HG03196 (cell line): ENCODE data around the gene OPN1SW.

ENCODE experiments used
- ATAC-seq: cut with Tn5 transposase; IDR thresholded peaks from one replicate; pipeline ENCODE4 v1.9.1; 2021; ENCODE audit not compliant: unreplicated experiment

Gene OPN1SW

DNA sequence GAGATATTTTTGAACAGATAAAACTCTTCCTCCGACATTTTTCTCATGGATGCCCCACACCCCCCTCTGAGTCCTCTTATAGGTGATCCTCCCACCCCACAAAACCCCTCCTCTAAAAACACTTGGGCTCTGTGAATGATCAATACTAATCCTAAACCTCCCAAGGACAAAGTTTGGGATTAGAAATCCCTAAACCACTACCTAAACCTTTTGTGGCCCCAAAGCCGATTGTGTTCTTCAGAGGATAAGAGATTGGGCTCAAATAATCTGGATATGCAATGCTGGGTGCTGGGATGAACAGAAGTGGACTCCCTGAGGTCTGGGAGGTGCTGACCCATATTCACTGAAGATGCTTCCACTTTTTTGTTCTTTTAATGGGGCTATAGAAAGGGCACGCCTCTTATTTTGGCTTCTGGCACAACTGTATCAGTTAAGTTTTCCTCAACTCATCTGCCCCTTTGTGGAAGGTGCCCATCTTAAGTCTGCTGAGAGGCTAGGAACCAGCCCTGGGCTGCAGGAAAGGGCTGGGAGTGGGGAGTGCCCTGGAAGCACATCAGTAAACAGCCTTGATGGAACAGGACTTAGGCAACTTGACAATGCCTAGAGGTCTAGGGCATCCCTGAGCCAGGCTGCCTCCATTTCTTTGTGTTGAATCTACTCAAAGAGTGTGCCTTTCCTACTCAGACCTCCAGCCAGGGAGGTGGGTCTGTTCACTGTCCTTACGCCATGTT, at the start of gene OPN1SW:
Gene OPN1SW (minus strand): TSS at position 51 of the 731 bp plus-strand sequence. CDS start 13 bp downstream, at position 38.
- no peak for ATAC-seq

DNA sequence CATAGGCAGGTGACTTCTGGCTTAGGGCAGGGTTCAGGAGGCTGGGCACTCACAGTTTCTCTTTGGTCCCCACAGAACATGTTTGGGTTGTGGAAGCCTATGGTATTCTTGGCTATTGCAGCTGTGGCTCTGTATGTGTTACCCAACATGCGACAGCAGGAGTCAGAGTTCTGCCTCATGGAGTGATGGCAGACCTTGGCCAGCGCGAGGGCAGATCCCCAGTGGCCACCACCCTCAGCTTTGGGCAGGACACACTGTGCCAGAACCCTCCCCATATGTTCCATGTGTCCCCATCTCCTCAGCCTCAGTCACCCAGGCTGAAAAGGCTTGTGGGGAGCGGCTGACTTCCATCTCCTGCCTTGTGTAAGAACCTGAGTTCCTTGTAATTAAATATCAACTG, 46.1 kb upstream of the OPN1SW start:
- no peak for ATAC-seq

GRCh38 chr7:128818694-128819093, 43.1 kb upstream of the OPN1SW start:
- ATAC-seq: no peak

DNA sequence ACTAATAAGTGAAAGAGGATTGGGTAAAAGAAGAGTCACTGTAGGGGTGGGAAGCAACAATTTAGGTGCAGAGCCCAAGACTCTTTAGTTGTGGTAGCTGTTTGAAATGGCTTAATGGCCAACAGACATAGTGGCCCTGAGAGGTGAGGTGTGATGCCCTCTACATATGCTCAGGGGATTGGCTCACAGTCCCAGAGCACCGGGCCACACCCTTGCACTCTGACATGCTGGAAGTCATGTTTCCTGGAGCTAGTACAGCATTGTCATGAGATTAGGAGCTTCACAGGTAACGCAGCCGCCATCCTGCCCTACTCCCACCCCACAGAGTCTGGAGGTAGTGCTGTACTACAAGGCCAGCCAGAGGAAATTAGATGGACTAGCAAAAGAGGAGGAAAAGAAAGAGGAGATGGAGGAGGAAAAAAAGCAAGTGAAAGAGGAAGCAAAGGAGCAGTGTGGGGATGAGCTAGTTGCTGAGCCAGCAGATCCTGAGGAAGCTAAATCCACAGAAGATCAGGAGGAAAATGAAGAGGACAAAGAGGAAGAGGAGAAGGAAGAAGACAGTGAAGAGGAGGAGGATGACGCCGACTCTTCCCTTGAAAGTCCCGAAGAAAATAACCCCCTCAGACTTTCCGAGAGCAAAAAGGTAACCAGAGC, 39.8 kb upstream of the OPN1SW start:
- no peak for ATAC-seq

GRCh38 chr7:128814499-128814898, 38.9 kb upstream of the OPN1SW start:
- ATAC-seq: no peak

GRCh38 chr7:128812514-128813168, 37.0 kb upstream of the OPN1SW start:
- ATAC-seq: no peak

- no peak for ATAC-seq
These were observed 36.2 kb upstream of the OPN1SW start for GRCh38 chr7:128811631-128812430.

DNA sequence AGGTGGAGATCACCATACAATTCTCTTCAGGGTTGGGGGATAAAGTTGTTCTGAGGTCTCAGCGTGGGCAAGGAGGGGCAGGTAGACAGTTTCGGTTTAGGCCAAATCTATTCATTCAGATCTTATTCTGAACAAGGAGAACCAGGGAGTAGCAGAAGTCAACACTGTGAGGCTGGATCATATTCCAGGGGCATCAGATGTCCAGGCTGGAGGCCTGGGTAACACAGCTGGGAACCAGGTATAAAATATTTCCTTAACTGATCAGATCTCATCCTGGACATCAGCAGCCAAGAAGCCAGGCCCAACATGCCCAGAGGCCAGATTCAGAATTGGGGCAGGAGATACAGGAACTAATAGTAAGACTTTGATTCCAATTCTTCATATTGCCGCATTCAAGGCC, 35.4 kb upstream of the OPN1SW start:
- no peak for ATAC-seq

DNA sequence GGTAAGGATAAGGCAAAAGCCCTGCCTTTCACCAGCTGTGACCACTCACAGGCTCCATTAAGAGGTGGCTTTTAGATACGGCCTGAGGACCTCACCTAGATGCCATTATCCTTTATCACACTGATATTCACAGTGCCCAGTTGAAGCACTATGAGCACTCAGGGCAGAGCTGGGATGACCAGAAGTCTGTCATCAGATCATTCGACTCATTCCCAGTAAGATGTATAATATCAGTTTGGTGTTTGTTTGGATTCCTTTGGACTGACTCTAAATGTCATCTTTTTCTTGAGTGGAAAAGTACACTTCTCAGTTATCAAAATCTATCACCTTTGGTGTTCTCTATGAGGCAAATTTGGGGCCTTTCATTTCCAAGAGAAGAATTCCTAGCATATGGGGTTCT, 34.9 kb upstream of the OPN1SW start:
- ATAC-seq: no peak

- ATAC-seq: no peak
These were observed 33.8 kb upstream of the OPN1SW start for GRCh38 chr7:128809363-128809762.

DNA sequence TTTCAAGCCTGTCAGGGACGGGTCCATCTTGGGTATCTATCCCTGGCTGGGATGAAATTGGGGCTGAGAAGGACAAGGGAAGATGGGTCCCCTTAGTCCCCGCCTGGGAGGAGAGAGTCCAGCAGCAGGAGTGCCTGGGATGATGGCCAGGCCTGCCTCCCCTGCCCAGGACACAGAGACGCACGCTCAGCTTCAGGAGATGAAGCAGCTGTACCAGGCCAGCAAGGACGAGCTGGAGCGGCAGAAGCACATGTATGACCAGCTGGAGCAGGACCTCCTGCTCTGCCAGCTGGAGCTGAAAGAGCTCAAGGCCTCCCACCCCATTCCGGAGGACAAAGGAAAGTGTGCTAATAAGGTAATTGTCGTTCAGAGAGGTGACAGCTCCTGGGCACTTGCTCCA, 31.6 kb upstream of the OPN1SW start:
- no peak for ATAC-seq

DNA sequence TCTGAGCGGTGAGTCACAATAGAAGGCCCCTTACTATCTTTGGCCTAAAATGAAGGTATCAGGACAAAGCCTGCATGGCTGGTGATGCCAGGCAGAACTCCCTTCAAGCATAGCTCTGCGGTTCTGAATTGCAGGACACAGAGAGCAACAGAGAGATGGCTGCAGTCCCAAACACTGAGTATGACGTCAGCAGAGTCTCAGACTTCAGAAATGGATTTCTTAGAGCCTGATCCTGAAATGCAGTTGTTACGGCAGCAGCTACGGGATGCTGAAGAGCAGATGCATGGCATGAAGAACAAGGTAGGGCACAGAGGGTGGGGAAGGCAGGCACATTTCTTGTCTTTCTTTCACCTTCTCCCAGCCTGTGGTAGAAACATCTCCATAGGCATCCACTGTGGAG, 29.6 kb upstream of the OPN1SW start:
- no peak for ATAC-seq

GRCh38 chr7:128804484-128804883, 28.9 kb upstream of the OPN1SW start:
- ATAC-seq: no peak

- ATAC-seq: no peak
These were observed 26.2 kb upstream of the OPN1SW start for GRCh38 chr7:128801667-128802418.

GRCh38 chr7:128801003-128801402, 25.4 kb upstream of the OPN1SW start:
- no peak for ATAC-seq

GRCh38 chr7:128800567-128800966, 25.0 kb upstream of the OPN1SW start:
- ATAC-seq: no peak

GRCh38 chr7:128799451-128799850, 23.9 kb upstream of the OPN1SW start:
- ATAC-seq: no peak

DNA sequence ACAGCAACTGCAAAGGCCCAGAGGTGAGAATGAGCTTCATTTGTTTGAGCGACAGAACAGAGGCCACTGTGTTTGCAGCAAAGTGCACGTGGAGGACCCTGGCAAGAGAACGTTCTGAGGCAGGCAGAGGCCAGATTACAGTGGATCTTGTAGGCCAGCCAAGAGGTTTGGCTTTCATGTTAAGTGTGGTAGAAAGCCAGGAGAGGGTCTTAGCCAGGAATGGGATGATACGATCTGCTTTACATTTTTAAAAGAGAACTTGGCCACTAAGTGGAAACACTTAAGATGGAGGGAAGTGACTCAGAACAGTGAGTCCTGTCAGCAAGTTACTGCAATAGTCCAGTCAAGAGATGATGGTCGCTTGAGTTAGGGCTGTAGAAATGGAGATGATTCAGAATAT, 20.7 kb upstream of the OPN1SW start:
- ATAC-seq: no peak

- no peak for ATAC-seq
These were observed 19.5 kb upstream of the OPN1SW start for GRCh38 chr7:128795129-128795528.

DNA sequence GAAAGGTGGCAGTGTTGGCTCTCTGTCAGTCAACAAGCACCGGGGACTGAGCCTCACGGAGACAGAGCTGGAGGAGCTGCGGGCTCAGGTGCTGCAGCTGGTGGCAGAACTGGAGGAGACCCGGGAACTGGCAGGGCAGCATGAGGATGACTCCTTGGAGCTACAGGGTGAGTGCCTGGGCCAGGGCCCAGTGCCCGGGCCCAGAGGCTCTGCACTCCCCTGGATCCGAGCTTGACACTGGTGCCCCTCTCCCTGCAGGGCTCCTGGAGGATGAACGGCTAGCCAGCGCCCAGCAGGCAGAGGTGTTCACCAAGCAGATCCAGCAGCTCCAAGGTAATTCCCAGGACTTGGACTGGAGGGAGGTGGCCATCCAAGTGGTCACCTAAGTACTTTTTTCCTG, 18.8 kb upstream of the OPN1SW start:
- no peak for ATAC-seq

- no peak for ATAC-seq
These were observed 18.4 kb upstream of the OPN1SW start for GRCh38 chr7:128794020-128794419.
